ENCODE results near the gene TRIP13. TPM values are rescaled to one million over a fixed set of nuclear protein-coding genes. Genes with fewer than 3 reads are reported as not detected.
A peak's percentile ranks its signal among the peaks of the same experiment; 100 is the strongest.

Gene TRIP13
- total and polyA plus RNA-seq, 2 of the 13 experiments (the other 11 are each of a cell fraction or from before 2014, with no cell fraction given): 13.5 to 33.0 TPM

GRCh38 chr5:919356-920000 is 26.8 kb downstream of the TRIP13 start (continued):
- TF ChIP-seq BRF2 (CRISPR knock-in tag; IDR thresholded peaks at IDR 0.05): peak; percentile 50; the same call in 1 of the 2 replicates
- TF ChIP-seq ZFP1 (CRISPR knock-in tag; IDR thresholded peaks at IDR 0.05): peak; percentile 65; the same call in 1 of the 2 replicates
- no peak for TF ChIP-seq ZNF577 (CRISPR knock-in tag; IDR thresholded peaks at IDR 0.05; ENCODE audit: borderline replicate concordance, low read depth)
- no peak for TF ChIP-seq SMAD1 (CRISPR knock-in tag; IDR thresholded peaks at IDR 0.05; ENCODE audit: borderline replicate concordance, low read depth)
- TF ChIP-seq ELF4 (CRISPR knock-in tag; IDR thresholded peaks at IDR 0.05; ENCODE audit: borderline replicate concordance): no peak
- no peak for TF ChIP-seq ZNF558 (CRISPR knock-in tag; IDR thresholded peaks at IDR 0.05; ENCODE audit: borderline replicate concordance)
- no peak for TF ChIP-seq ZNF446 (CRISPR knock-in tag; IDR thresholded peaks at IDR 0.05)
- TF ChIP-seq HOXD1 (CRISPR knock-in tag; IDR thresholded peaks at IDR 0.05): peak; percentile 52; the same call in 1 of the 2 replicates
- no peak for TF ChIP-seq TAF1 (CRISPR knock-in tag; IDR thresholded peaks at IDR 0.05)
- TF ChIP-seq ZNF788 (CRISPR knock-in tag; IDR thresholded peaks at IDR 0.05; ENCODE audit: borderline replicate concordance): no peak
- no peak for TF ChIP-seq ZNF138 (CRISPR knock-in tag; IDR thresholded peaks at IDR 0.05; ENCODE audit: low read depth)
- peak; percentile 83 for TF ChIP-seq KDM1A (CRISPR knock-in tag; IDR thresholded peaks at IDR 0.05)
- no peak for TF ChIP-seq ATF3 (CRISPR knock-in tag; IDR thresholded peaks at IDR 0.05)
- no peak for TF ChIP-seq AGO2 (optimal IDR thresholded peaks at IDR 0.05; ENCODE audit: low read depth, low read length)
- peak; percentile 52 for TF ChIP-seq SKI (IDR thresholded peaks at IDR 0.05; ENCODE audit: partially characterized antibody)
- no peak for TF ChIP-seq ZNF317 (CRISPR knock-in tag; IDR thresholded peaks at IDR 0.05)
- no peak for TF ChIP-seq TRAFD1 (CRISPR knock-in tag; IDR thresholded peaks at IDR 0.05; ENCODE audit: borderline replicate concordance)
- TF ChIP-seq MAFG (CRISPR knock-in tag; IDR thresholded peaks at IDR 0.05): no peak
- no peak for TF ChIP-seq HINFP (CRISPR knock-in tag; IDR thresholded peaks at IDR 0.05; ENCODE audit: low read depth)
- no peak for TF ChIP-seq ZSCAN21 (CRISPR knock-in tag; IDR thresholded peaks at IDR 0.05; ENCODE audit: borderline replicate concordance)
- TF ChIP-seq ZBTB34 (CRISPR knock-in tag; IDR thresholded peaks at IDR 0.05): no peak
- no peak for TF ChIP-seq SRSF9 (IDR thresholded peaks at IDR 0.05; ENCODE audit: borderline replicate concordance, insufficient read depth, low read depth, low read length, poor library complexity, severe bottlenecking)
- TF ChIP-seq ASH2L (IDR thresholded peaks at IDR 0.05; ENCODE audit: insufficient read length, low read depth, low read length): peak; percentile 54
- TF ChIP-seq THAP11 (CRISPR knock-in tag; IDR thresholded peaks at IDR 0.05): peak; percentile 51; the same call in 1 of the 2 replicates

All from HepG2 (cell line).